ENCODE results near the gene TMEM41B. TPM values are rescaled to one million over a fixed set of nuclear protein-coding genes. Genes with fewer than 3 reads are reported as not detected.

Gene TMEM41B
- total RNA-seq, 4 donors from 2014 or later = 30.5 to 41.1 (median 39.4) TPM

- no peak for TF ChIP-seq CTCF (IDR thresholded peaks at IDR 0.05)
- TF ChIP-seq POLR2A (IDR thresholded peaks at IDR 0.05) = no peak
- DNase-seq (ENCODE audit: low spot score in 2 of 2) = no peak
- WGBS, 2 donors = 82 to 85% methylated on average over 3 of the region's 3 CpGs
- intact Hi-C loops (cut with DNase I; ENCODE audit: low total_unique reads) = no loop called here
- H3K4me3 ChIP-seq (ENCODE audit: low read depth, poor library complexity, severe bottlenecking) = no peak overlapping the region
These were observed 60.0 kb downstream of the TMEM41B start for GRCh38 chr11:9254416-9254815.

- 39 to 41% methylated on average over 3 of the region's 3 CpGs for WGBS, 2 donors
- intact Hi-C loops (cut with DNase I; ENCODE audit: low total_unique reads) = no loop called here
- no peak for DNase-seq (ENCODE audit: low spot score in 2 of 2)
- TF ChIP-seq CTCF (IDR thresholded peaks at IDR 0.05) (no peak), POLR2A (IDR thresholded peaks at IDR 0.05) (no peak)
- H3K4me3 ChIP-seq (ENCODE audit: low read depth, poor library complexity, severe bottlenecking) = no peak overlapping the region
These were observed 61.3 kb downstream of the TMEM41B start for GRCh38 chr11:9253086-9253485.

- TF ChIP-seq POLR2A (IDR thresholded peaks at IDR 0.05) (no peak), CTCF (IDR thresholded peaks at IDR 0.05) (no peak)
- intact Hi-C loops (cut with DNase I; ENCODE audit: low total_unique reads) = no loop called here
- DNase-seq (ENCODE audit: low spot score in 2 of 2) = no peak
- WGBS, 2 donors = 50 to 65% methylated on average over 3 of the region's 3 CpGs
- H3K4me3 ChIP-seq (ENCODE audit: low read depth, poor library complexity, severe bottlenecking) = no peak overlapping the region
These were observed 63.1 kb downstream of the TMEM41B start for GRCh38 chr11:9251311-9251710.

GRCh38 chr11:9250139-9250582 is 64.2 kb downstream of the TMEM41B start:
- 36 to 39% methylated on average over 2 of the region's 2 CpGs for WGBS, 2 donors
- no peak for DNase-seq (ENCODE audit: low spot score in 2 of 2)
- intact Hi-C loops (cut with DNase I; ENCODE audit: low total_unique reads) = no loop called here

GRCh38 chr11:9249252-9249651 is 65.1 kb downstream of the TMEM41B start:
- 89 to 93% methylated on average over 7 of the region's 7 CpGs for WGBS, 2 donors

More at GRCh38 chr11:9250139-9250582, 64.2 kb downstream of the TMEM41B start:
- TF ChIP-seq CTCF (IDR thresholded peaks at IDR 0.05) (no peak), POLR2A (IDR thresholded peaks at IDR 0.05) (no peak)
- no peak overlapping the region for H3K4me3 ChIP-seq (ENCODE audit: low read depth, poor library complexity, severe bottlenecking)

More at GRCh38 chr11:9249252-9249651, 65.1 kb downstream of the TMEM41B start:
- H3K4me3 ChIP-seq (ENCODE audit: low read depth, poor library complexity, severe bottlenecking) = no peak overlapping the region
- TF ChIP-seq POLR2A (IDR thresholded peaks at IDR 0.05) (no peak), CTCF (IDR thresholded peaks at IDR 0.05) (no peak)
- intact Hi-C loops (cut with DNase I; ENCODE audit: low total_unique reads) = no loop called here
- DNase-seq (ENCODE audit: low spot score in 2 of 2) = no peak
